CD14-positive monocyte (primary cell): ENCODE results near the gene MOK. TPM values are rescaled to one million over a fixed set of nuclear protein-coding genes. Genes with fewer than 3 reads are reported as not detected.

Experiments used
- DNase-seq, 3 donors: peaks; one replicate each; pipeline ENCODE4 v3.0.0-alpha.2; 2011 to 2022
- H2AFZ ChIP-seq: 2 replicates; pipeline ENCODE4 v1.6.0; 2012; ENCODE audit warnings: mild to moderate bottlenecking, low read depth, low read length, inconsistent platforms; ENCODE audit not compliant: insufficient read depth, poor library complexity, severe bottlenecking
- H3K27ac ChIP-seq, 2 donors: 1 replicate in 1 of 2; 2 replicates in 1 of 2; pipeline ENCODE4 v1.5.1; 2012 to 2013; ENCODE audit warnings: low read length in 2 of 2, control low read depth in 1 of 2, inconsistent platforms in 1 of 2, low read depth in 1 of 2, mild to moderate bottlenecking in 1 of 2
- H3K27me3 ChIP-seq, 2 donors: one replicate each; pipeline versions ENCODE4 v1.6.0 to v1.6.1; 2011 to 2013; ENCODE audit warnings: low read length in 2 of 2; ENCODE audit not compliant: control insufficient read depth in 2 of 2, insufficient read depth in 2 of 2
- H3K36me3 ChIP-seq, 2 donors: replicated peaks in 1 of 2; 1 replicate in 1 of 2; 2 replicates in 1 of 2; pipeline versions ENCODE4 v1.5.1 to v1.6.1; 2012 to 2013; ENCODE audit warnings: low read length in 2 of 2, control low read depth in 1 of 2, inconsistent platforms in 1 of 2, mild to moderate bottlenecking in 1 of 2; ENCODE audit not compliant: insufficient read depth in 2 of 2, control insufficient read depth in 1 of 2
- H3K4me1 ChIP-seq, 2 donors: 1 replicate in 1 of 2; 2 replicates in 1 of 2; pipeline versions ENCODE4 v1.5.1 to v1.6.1; 2012 to 2013; ENCODE audit warnings: low read length in 2 of 2, control low read depth in 1 of 2, inconsistent platforms in 1 of 2, mild to moderate bottlenecking in 1 of 2, moderate library complexity in 1 of 2; ENCODE audit not compliant: insufficient read depth in 2 of 2, control insufficient read depth in 1 of 2
- H3K4me2 ChIP-seq: replicated peaks from 2 replicates; pipeline ENCODE3; 2012; ENCODE audit warnings: low read length, moderate library complexity, mild to moderate bottlenecking; ENCODE audit not compliant: poor library complexity, severe bottlenecking; ENCODE audit errors: extremely low read depth
- H3K4me3 ChIP-seq, 3 experiments: fragments of 200-600 bp in 1 of 3; sonication (generic) in 1 of 3; replicated peaks in 1 of 3; 1 replicate in 2 of 3; 2 replicates in 1 of 3; pipeline ENCODE4 v1.5.1; 2011 to 2013; ENCODE audit warnings: low read length in 3 of 3, mild to moderate bottlenecking in 3 of 3, control low read depth in 2 of 3, low read depth in 2 of 3, inconsistent platforms in 1 of 3, moderate library complexity in 1 of 3
- H3K79me2 ChIP-seq: 2 replicates; pipeline ENCODE4 v1.6.0; 2012; ENCODE audit warnings: mild to moderate bottlenecking, control low read depth, inconsistent platforms, low read length, moderate library complexity; ENCODE audit not compliant: insufficient read depth
- H3K9ac ChIP-seq: 2 replicates; pipeline ENCODE4 v1.6.0; 2017; ENCODE audit warnings: low read length, mild to moderate bottlenecking; ENCODE audit not compliant: insufficient read depth, poor library complexity, severe bottlenecking
- H3K9me3 ChIP-seq, 2 donors: replicated peaks in 1 of 2; 1 replicate in 1 of 2; 2 replicates in 1 of 2; pipeline versions ENCODE4 v1.5.1 to v1.6.1; 2012 to 2013; ENCODE audit warnings: low read length in 2 of 2, control low read depth in 1 of 2; ENCODE audit not compliant: control insufficient read depth in 1 of 2, insufficient read depth in 1 of 2
- H4K20me1 ChIP-seq: 2 replicates; pipeline ENCODE4 v1.6.0; 2012; ENCODE audit warnings: mild to moderate bottlenecking, low read length, control low read depth, moderate library complexity; ENCODE audit not compliant: insufficient read depth
- H3K27ac Mint-ChIP-seq, 7 donors: one replicate each; pipeline ENCODE4 v1.8.0; 2020; ENCODE audit warnings: mild to moderate bottlenecking in 7 of 7, mixed read lengths in 7 of 7, moderate library complexity in 6 of 7, inconsistent platforms in 2 of 7
- H3K27me3 Mint-ChIP-seq, 3 donors: one replicate each; pipeline ENCODE4 v1.8.0; 2021 to 2022; ENCODE audit warnings: low read depth in 3 of 3, mild to moderate bottlenecking in 3 of 3, mixed read lengths in 3 of 3, moderate library complexity in 3 of 3, inconsistent platforms in 1 of 3
- H3K36me3 Mint-ChIP-seq, 2 donors: one replicate each; pipeline ENCODE4 v1.8.0; 2020; ENCODE audit warnings: mixed read lengths in 2 of 2, inconsistent platforms in 1 of 2, mild to moderate bottlenecking in 1 of 2
- H3K4me1 Mint-ChIP-seq: one replicate; pipeline ENCODE4 v1.8.0; 2020; ENCODE audit warnings: mild to moderate bottlenecking, mixed read lengths
- H3K4me3 Mint-ChIP-seq, 2 donors: one replicate each; pipeline ENCODE4 v1.8.0; 2020; ENCODE audit warnings: mild to moderate bottlenecking in 2 of 2, mixed read lengths in 2 of 2, moderate library complexity in 1 of 2
- H3K9me3 Mint-ChIP-seq, 7 donors: one replicate each; pipeline ENCODE4 v1.8.0; 2020 to 2022; ENCODE audit warnings: mixed read lengths in 7 of 7, mild to moderate bottlenecking in 6 of 7, moderate library complexity in 6 of 7, inconsistent platforms in 2 of 7
- WGBS: methylation state at CpG from one replicate; pipeline ENCODE4 v1.1.5; 2013; ENCODE audit warnings: missing lambda C conversion rate; ENCODE audit not compliant: insufficient coverage; 5-methylcytosine and 5-hydroxymethylcytosine counted together
- intact Hi-C, 2 donors: fragments of 100-400 bp; cut with micrococcal nuclease; formaldehyde crosslinking; loops; one replicate each; pipeline versions ENCODE4 v1.15.0 to v1.15.1; 2023
- polyA plus RNA-seq, 3 donors: library from polyadenylated mRNA; depleted of rRNA in 1 of 3; unstranded in 2 of 3; stranded (reverse) in 1 of 3; fragments of 300-500 nt in 2 of 3; fragments of >200 nt in 1 of 3; fragmentation: Illumina TruSeq in 2 of 3; gene quantifications; 1 replicate in 2 of 3; 2 replicates in 1 of 3; pipeline ENCODE4 v1.2.3, GENCODE V29; 2012 to 2021
- TF ChIP-seq, protein P1 (sequence below): fragments of 200-600 bp; IDR thresholded peaks from one replicate; pipeline ENCODE4 v1.8.0; 2022; ENCODE audit warnings: antibody characterized with exemption, mild to moderate bottlenecking

Gene MOK
- polyA plus RNA-seq, 3 donors: 0.67 to 3.4 (median 1.8) TPM

DNA sequence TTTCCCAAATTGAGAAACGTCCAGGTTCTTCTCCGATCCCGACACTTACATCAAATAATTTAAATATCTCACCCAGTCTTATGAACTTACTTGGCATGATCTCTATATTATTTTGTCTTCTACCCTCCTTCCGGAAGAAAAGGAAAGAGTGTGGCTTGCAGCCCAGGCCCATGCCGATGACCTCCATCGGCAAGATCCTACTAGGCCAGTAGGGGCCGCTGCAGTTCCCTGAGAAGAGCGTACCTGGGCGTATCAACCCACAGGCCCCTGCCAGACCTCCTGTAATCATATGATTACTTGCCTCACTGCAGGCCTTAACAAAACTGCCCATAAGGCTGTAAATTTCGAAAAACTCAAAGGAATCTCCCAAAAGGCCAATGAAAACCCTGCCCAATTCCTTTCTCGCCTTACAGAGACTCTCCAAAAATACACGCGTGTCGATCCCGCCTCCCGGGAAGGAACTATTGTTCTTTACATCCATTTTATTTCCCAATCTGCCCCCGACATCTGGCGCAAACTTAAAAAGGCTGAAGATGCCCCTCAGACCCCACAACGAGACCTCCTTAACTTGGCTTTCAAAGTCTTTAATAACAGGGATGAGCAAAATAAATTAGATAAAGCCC, 69.6 kb downstream of the MOK start:
- no peaks in the 10 kb centered on the region for H3K36me3 Mint-ChIP-seq
- H3K79me2 ChIP-seq: no peaks in the 10 kb centered on the region
- H4K20me1 ChIP-seq: no peaks in the 10 kb centered on the region
- H3K4me1 ChIP-seq: no peaks in the 10 kb centered on the region
- H3K27ac ChIP-seq: no peak overlapping the region
- peak; percentile 39 to 63 (median 57) for DNase-seq
- no peaks in the 10 kb centered on the region for H3K36me3 ChIP-seq
- peak overlapping the region; percentile 52 for H2AFZ ChIP-seq
- no peaks in the 10 kb centered on the region for H3K27me3 ChIP-seq
- TF ChIP-seq, protein P1, sequence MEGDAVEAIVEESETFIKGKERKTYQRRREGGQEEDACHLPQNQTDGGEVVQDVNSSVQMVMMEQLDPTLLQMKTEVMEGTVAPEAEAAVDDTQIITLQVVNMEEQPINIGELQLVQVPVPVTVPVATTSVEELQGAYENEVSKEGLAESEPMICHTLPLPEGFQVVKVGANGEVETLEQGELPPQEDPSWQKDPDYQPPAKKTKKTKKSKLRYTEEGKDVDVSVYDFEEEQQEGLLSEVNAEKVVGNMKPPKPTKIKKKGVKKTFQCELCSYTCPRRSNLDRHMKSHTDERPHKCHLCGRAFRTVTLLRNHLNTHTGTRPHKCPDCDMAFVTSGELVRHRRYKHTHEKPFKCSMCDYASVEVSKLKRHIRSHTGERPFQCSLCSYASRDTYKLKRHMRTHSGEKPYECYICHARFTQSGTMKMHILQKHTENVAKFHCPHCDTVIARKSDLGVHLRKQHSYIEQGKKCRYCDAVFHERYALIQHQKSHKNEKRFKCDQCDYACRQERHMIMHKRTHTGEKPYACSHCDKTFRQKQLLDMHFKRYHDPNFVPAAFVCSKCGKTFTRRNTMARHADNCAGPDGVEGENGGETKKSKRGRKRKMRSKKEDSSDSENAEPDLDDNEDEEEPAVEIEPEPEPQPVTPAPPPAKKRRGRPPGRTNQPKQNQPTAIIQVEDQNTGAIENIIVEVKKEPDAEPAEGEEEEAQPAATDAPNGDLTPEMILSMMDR: peak; percentile 80
- no peak overlapping the region for H3K4me3 Mint-ChIP-seq
- intact Hi-C loops: loop anchor here in 1 of 2 donors (2.0 kb wide), 1 partner anchor 81 kb away; no protein-coding TSS in a partner anchor
- no peaks in the 10 kb centered on the region for H3K27me3 Mint-ChIP-seq
- no peak overlapping the region for H3K27ac Mint-ChIP-seq
- H3K4me2 ChIP-seq: peak overlapping the region; percentile 58
- H3K9me3 Mint-ChIP-seq: no peaks in the 10 kb centered on the region
- peak overlapping the region; percentile 30 to 70 (median 37) for H3K4me3 ChIP-seq
- no peak overlapping the region for H3K9ac ChIP-seq
- no peaks in the 10 kb centered on the region for H3K4me1 Mint-ChIP-seq
- WGBS: 58% methylated on average over 11 of the region's 19 CpGs
- no peaks in the 10 kb centered on the region for H3K9me3 ChIP-seq

DNA sequence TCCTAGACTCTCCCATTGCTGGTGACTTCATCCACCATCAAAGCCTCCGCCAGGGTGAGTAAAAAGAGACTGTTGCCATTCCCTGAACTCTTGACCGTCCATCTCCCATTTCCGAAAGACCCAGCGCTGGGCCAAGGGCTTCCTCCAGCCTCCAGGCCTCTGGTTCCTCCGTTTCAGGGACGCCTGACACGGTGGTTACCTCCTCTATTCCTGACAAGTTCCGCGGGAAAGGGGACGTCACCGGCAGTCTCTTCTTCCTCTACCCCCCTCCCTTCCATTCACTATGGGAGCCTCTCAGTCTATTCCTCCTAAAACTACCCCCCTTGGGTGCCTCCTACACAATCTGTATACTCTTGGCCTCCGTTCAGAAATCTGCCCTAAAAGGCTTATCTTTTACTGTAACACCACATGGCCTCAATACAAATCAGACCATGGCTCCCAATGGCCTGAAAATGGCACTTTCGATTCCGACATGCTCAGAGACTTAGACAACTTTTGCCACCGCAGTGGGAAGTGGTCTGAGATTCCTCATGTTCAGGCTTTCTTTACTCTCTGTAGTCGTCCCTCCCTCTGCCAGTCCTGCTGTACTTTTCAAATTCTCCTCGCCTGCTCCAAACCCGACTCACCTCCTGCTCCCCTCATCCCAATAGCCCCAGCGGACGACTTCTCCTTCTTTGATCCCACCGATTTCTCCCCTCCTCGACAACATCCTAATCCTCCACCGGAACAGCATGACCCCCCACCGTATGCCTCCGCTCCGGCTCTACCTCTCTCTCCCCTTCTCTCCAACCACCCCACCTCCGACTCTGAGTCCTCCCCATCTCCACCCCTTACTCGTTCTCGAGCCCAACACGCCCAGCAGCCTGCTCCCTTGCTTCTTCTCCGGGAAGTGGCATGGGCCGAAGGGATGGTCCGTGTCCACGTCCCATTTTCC, 70.4 kb downstream of the MOK start:
- Mint-ChIP-seq H3K9me3 (no peaks in the 10 kb centered on the region), H3K36me3 (no peaks in the 10 kb centered on the region), H3K4me1 (no peaks in the 10 kb centered on the region), H3K27me3 (no peaks in the 10 kb centered on the region), H3K4me3 (no peak overlapping the region), H3K27ac (no peak overlapping the region)
- Histone ChIP-seq H3K9me3 (no peaks in the 10 kb centered on the region), H3K36me3 (no peaks in the 10 kb centered on the region), H3K27ac (no peak overlapping the region), H4K20me1 (no peaks in the 10 kb centered on the region), H3K4me1 (no peaks in the 10 kb centered on the region), H3K9ac (no peak overlapping the region), H2AFZ (peak overlapping the region; percentile 52), H3K79me2 (no peaks in the 10 kb centered on the region), H3K4me2 (peak overlapping the region; percentile 58), H3K27me3 (no peaks in the 10 kb centered on the region), H3K4me3 (peak overlapping the region; percentile 30 to 70 (median 37))
- 65% methylated on average over 32 of the region's 34 CpGs for WGBS
- TF ChIP-seq, protein P1: no peak
- intact Hi-C loops: loop anchor here in 1 of 2 donors (2.0 kb wide), 1 partner anchor 82 kb away; no protein-coding TSS in a partner anchor
- no peak for DNase-seq
